Stimulated activated CD8-positive, alpha-beta memory T cell treated with anti-CD3 and anti-CD28 coated beads, Interleukin-4, amount 100 ng/mL, for 48 hours (primary cell): ENCODE measurements around the gene CCR1.
"Not testable (repeated sequence)": the region's sequence is repeated elsewhere in the genome, so short reads cannot be mapped to it uniquely, and the experiment has no call there.

Experiments used
- DNase-seq: peaks from one replicate; pipeline ENCODE4 v3.0.0-alpha.2; 2020

CCR1 gene

GRCh38 chr3:46163556-46164041 lies 44.5 kb downstream of the CCR1 start:
- no peak for DNase-seq

DNA sequence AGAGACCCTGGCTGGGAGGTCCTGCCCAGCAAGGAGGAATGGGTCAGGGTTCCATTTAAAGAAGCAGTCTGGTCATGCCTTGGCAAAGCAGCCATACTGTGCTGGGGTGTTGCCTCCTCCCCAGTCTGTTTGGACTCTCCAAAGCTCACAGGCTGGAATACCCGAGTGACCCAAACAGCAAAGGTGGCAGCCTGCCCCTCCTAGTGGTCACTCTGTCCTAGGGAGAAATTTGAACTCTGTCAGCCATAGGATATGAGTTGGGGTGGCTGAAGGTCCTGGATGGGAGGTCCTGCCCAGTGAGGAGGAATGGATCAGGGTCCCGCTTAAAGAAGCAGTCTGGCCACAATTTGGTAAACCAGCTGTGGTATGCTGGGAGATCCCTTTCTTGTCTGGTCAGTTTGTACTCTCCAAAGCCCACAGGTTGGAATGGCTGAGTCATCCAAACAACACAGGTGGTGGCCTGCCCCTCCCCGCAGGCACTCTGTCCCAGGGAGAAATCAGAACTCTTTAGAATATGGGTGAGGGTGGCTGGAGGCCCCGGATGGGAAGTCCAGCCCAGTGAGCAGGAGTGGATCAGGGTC lies 45.0 kb downstream of the CCR1 start:
- no peak for DNase-seq

- not testable (repeated sequence) for DNase-seq
Measured at GRCh38 chr3:46157685-46158084, 50.4 kb downstream of the CCR1 start.

GRCh38 chr3:46154311-46154710 lies 53.8 kb downstream of the CCR1 start:
- no peak for DNase-seq
